Activated effector memory CD4-positive, alpha-beta T cell treated with anti-CD3 and anti-CD28 coated beads, Interleukin-2, amount 50 U/mL, for 16 hours (primary cell): ENCODE results near the gene ANKRD18A.
"Not testable (repeated sequence)": the region's sequence is repeated elsewhere in the genome, so short reads cannot be mapped to it uniquely, and the experiment has no call there.

Experiments used
- DNase-seq: peaks from one replicate; pipeline ENCODE4 v3.0.0-alpha.2; 2020

Gene ANKRD18A

GRCh38 chr9:38622951-38623350 is 2.6 kb upstream of the ANKRD18A start:
- no peak for DNase-seq

- DNase-seq: peak; percentile 65
Measured at GRCh38 chr9:38622288-38622674, 1.9 kb upstream of the ANKRD18A start.

- peak; percentile 81 for DNase-seq
Measured at GRCh38 chr9:38621434-38622287, 1.3 kb upstream of the ANKRD18A start.

- DNase-seq: peak; percentile 77
Measured at GRCh38 chr9:38619556-38620447, 594 bp downstream of the ANKRD18A start.

- not testable (repeated sequence) for DNase-seq
Measured at GRCh38 chr9:38598029-38598745, 22.2 kb downstream of the ANKRD18A start.

- DNase-seq: not testable (repeated sequence)
Measured at GRCh38 chr9:38595117-38595516, 25.3 kb downstream of the ANKRD18A start.

- DNase-seq: not testable (repeated sequence)
Measured at GRCh38 chr9:38591346-38592063, 28.9 kb downstream of the ANKRD18A start.

- not testable (repeated sequence) for DNase-seq
Measured at GRCh38 chr9:38583765-38584164, 36.6 kb downstream of the ANKRD18A start.

GRCh38 chr9:38580112-38580511 is 40.3 kb downstream of the ANKRD18A start:
- not testable (repeated sequence) for DNase-seq

- DNase-seq: not testable (repeated sequence)
Measured at GRCh38 chr9:38576181-38576580, 44.2 kb downstream of the ANKRD18A start.

- DNase-seq: not testable (repeated sequence)
Measured at GRCh38 chr9:38566048-38566447, 54.3 kb downstream of the ANKRD18A start.

- DNase-seq: not testable (repeated sequence)
Measured at GRCh38 chr9:38565178-38565577, 55.2 kb downstream of the ANKRD18A start.

- DNase-seq: not testable (repeated sequence)
Measured at GRCh38 chr9:38563911-38564310, 56.5 kb downstream of the ANKRD18A start.

- DNase-seq: not testable (repeated sequence)
Measured at GRCh38 chr9:38561134-38561533, 59.3 kb downstream of the ANKRD18A start.

GRCh38 chr9:38559172-38559571 is 61.2 kb downstream of the ANKRD18A start:
- not testable (repeated sequence) for DNase-seq

- DNase-seq: not testable (repeated sequence)
Measured at GRCh38 chr9:38557746-38558145, 62.6 kb downstream of the ANKRD18A start.

GRCh38 chr9:38554966-38555365 is 65.4 kb downstream of the ANKRD18A start:
- not testable (repeated sequence) for DNase-seq

GRCh38 chr9:38553019-38553418 is 67.4 kb downstream of the ANKRD18A start:
- not testable (repeated sequence) for DNase-seq

- DNase-seq: peak; percentile 76
Measured at GRCh38 chr9:38546497-38547163, 73.8 kb downstream of the ANKRD18A start.

GRCh38 chr9:38540535-38540934 is 79.9 kb downstream of the ANKRD18A start:
- not testable (repeated sequence) for DNase-seq

GRCh38 chr9:38529317-38529716 is 91.1 kb downstream of the ANKRD18A start:
- no peak for DNase-seq
